ENCODE results near the gene MARCHF4.

MARCHF4 gene

DNA sequence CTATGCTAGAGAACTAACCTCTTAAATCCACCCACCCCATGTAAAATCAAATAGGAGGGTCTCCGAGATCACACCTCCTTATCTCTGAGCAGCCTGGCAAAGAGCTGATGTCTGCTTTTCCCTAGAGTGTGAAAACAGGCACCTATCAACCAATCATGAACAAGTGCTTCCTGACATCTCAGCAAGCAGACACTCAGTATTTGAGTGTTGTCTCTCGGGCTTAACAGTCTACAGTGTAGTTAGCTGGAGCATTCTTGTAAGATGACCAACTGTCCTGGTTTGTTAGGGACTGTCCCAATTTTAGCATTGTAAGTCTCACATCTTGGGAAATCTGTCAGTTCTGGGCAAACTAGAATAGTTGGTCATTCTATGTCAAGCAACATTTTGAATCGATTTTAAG, 26.4 kb downstream of the MARCHF4 start:
- Histone ChIP-seq H3K27me3 (ENCODE audit: insufficient read depth, low read depth, severe bottlenecking) (peaks cover 6% of the 10 kb centered on the region), H3K9me3 (ENCODE audit: severe bottlenecking) (no peaks in the 10 kb centered on the region), H3K36me3 (no peaks in the 10 kb centered on the region), H3K4me3 (ENCODE audit: low read depth, low read length) (no peak overlapping the region), H3K27ac (no peak overlapping the region)
- TF ChIP-seq, protein P1, sequence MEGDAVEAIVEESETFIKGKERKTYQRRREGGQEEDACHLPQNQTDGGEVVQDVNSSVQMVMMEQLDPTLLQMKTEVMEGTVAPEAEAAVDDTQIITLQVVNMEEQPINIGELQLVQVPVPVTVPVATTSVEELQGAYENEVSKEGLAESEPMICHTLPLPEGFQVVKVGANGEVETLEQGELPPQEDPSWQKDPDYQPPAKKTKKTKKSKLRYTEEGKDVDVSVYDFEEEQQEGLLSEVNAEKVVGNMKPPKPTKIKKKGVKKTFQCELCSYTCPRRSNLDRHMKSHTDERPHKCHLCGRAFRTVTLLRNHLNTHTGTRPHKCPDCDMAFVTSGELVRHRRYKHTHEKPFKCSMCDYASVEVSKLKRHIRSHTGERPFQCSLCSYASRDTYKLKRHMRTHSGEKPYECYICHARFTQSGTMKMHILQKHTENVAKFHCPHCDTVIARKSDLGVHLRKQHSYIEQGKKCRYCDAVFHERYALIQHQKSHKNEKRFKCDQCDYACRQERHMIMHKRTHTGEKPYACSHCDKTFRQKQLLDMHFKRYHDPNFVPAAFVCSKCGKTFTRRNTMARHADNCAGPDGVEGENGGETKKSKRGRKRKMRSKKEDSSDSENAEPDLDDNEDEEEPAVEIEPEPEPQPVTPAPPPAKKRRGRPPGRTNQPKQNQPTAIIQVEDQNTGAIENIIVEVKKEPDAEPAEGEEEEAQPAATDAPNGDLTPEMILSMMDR (IDR thresholded peaks at IDR 0.05; ENCODE audit: low read depth, low read length), result no peak
- DNase-seq, result no peak

DNA sequence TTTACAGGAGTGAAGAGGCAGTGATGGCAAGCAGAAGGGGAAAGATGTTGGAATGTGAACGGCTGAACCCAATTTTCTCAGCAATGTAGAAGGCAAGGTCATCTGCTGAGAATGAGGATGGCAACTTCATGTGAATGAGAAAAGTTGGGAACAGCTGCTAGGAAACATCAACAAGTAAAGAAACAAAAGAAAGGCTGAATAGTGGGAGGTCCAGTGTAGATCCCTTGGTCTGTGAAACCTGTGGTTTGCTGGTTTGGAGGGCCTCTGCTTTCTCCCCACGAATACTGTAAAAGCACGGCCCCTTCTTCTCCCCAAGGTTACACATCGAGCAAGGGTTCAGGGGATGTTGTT, 27.4 kb downstream of the MARCHF4 start:
- Histone ChIP-seq H3K9me3 (ENCODE audit: severe bottlenecking) (no peaks in the 10 kb centered on the region), H3K27ac (no peak overlapping the region)
- TF ChIP-seq, protein P1 (IDR thresholded peaks at IDR 0.05; ENCODE audit: low read depth, low read length), result no peak

DNA sequence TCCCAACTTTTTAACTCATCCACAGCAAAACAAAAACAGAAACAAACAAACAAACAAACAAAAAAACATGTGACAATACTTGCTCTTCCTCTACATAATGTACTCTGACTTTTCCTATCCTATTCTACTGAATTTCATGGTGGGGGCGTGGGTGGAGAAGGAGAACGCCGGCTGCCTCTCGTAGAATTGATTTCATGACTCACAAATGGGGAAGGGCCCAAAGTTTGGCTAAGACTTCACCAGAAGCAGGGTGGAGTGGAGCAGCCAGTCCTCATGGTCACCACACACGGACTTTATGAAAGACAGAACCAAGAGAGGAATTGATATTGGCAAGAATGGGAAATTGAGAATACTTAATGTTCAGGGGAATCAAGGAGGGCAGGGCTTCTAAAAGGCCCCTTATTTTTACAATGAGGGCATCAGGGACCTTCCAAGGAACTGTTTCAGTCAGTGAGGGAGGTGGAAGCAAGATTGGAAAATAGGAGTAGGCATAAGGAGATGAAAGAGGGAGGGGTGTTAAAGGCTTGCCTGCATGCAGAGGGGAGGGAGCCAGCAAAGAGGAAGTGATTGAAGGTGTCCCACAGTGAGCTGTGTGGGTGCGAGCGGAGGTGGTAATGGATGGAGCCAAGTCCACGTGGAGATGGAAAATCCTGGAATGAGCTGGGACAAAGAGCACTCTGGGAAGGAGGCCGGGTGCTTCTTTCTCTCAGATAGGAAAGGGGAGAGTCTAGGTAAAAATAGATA, 27.9 kb downstream of the MARCHF4 start:
- DNase-seq, result no peak

More for the DNA sequence above, 27.4 kb downstream of the MARCHF4 start:
- DNase-seq, result no peak
- peaks cover 6% of the 10 kb centered on the region for H3K27me3 ChIP-seq (ENCODE audit: insufficient read depth, low read depth, severe bottlenecking)
- no peaks in the 10 kb centered on the region for H3K36me3 ChIP-seq
- H3K4me3 ChIP-seq (ENCODE audit: low read depth, low read length), result no peak overlapping the region

DNA sequence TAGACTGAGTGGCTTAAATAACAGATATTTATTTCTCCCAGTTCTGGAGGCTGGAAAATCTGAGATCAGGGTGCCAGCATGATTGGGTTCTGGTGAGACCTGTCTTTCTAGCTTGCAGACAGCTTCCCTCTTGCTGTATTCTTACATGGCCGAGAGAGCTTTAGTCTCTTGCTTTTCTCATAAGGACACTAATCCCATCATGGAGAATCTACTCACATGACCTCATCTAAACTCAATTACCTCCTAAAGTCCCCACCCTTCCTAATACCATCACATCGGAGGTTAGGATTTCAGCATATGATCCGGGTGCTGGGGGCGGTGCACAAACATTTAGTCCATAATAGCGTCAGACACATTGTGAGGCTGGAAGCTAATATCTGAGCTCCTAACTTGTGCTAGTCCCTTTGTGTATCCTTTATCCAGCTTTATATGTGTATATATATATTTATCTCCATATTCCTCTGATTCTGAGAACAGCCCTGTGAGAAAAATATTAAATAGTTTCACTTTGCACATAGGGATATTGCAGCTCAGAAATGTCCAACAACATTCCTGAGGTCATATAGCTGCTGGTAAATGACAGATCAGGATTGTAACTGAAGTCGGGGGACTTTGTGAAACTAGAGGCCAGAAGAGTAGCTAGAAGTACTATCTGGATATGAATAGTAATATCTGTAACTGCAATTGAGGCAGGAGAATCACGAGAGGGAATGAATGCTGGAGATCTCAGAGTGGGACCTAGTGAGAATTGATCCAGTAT, 28.9 kb downstream of the MARCHF4 start:
- Histone ChIP-seq H3K9me3 (ENCODE audit: severe bottlenecking) (no peaks in the 10 kb centered on the region), H3K36me3 (no peaks in the 10 kb centered on the region), H3K27me3 (ENCODE audit: insufficient read depth, low read depth, severe bottlenecking) (peaks cover 6% of the 10 kb centered on the region), H3K27ac (no peak overlapping the region), H3K4me3 (ENCODE audit: low read depth, low read length) (no peak overlapping the region)
- TF ChIP-seq, protein P1 (IDR thresholded peaks at IDR 0.05; ENCODE audit: low read depth, low read length), result no peak
- peak; percentile 32 for DNase-seq

More for the DNA sequence above, 27.9 kb downstream of the MARCHF4 start:
- TF ChIP-seq, protein P1 (IDR thresholded peaks at IDR 0.05; ENCODE audit: low read depth, low read length), result no peak
- Histone ChIP-seq H3K36me3 (no peaks in the 10 kb centered on the region), H3K9me3 (ENCODE audit: severe bottlenecking) (no peaks in the 10 kb centered on the region), H3K4me3 (ENCODE audit: low read depth, low read length) (no peak overlapping the region), H3K27ac (no peak overlapping the region), H3K27me3 (ENCODE audit: insufficient read depth, low read depth, severe bottlenecking) (peaks cover 6% of the 10 kb centered on the region)

DNA sequence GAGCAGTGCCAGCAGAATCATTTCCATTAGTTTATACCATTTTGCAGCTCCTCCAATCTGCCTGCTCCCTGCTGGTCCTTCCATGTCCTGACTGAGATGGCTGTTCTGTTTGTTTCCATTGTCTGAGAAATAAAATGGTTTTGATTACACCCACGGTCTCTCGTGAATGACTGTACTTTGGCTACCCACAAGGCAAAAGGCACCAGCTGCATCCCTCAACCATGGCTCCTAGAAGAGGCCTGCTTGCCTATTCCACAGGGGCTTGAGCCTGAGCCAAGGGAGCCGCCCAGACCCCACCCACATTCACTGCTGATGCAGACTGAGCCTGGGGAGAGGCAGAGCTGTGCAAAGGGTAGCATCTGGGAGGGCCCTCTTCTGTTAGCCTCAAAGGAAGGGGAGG, 31.2 kb downstream of the MARCHF4 start:
- no peak overlapping the region for H3K27ac ChIP-seq
- no peaks in the 10 kb centered on the region for H3K9me3 ChIP-seq (ENCODE audit: severe bottlenecking)

More for the DNA sequence above, 31.2 kb downstream of the MARCHF4 start:
- DNase-seq, result no peak
- Histone ChIP-seq H3K36me3 (no peaks in the 10 kb centered on the region), H3K27me3 (ENCODE audit: insufficient read depth, low read depth, severe bottlenecking) (peaks cover 10% of the 10 kb centered on the region), H3K4me3 (ENCODE audit: low read depth, low read length) (no peak overlapping the region)
- TF ChIP-seq, protein P1 (IDR thresholded peaks at IDR 0.05; ENCODE audit: low read depth, low read length), result no peak

All from WERI-Rb-1 (cell line).